A549 (cell line): Measurements from ENCODE around the gene CRIP2. TPM values are rescaled to one million over a fixed set of nuclear protein-coding genes. Genes with fewer than 3 reads are reported as not detected.

ENCODE experiments used
- ATAC-seq, 2 experiments: fragments of 200-7000 bp in 1 of 2; fragments of >200 bp in 1 of 2; cut with Nextera tagmentation in 1 of 2; cut with Tn5 transposase in 1 of 2; 3 replicates each; pipeline versions ENCODE4 v1.8.0 to v1.9.1; 2018 to 2020; ENCODE audit warnings: mild to moderate bottlenecking in 1 of 2, moderate library complexity in 1 of 2
- CTCF ChIA-PET: fragments of 300-600 bp; sonication (Branson Sonifier 250); formaldehyde crosslinking; extraction: SDS; loops from one replicate; lab custom pipeline; 2021; ENCODE audit warnings: antibody characterized with exemption, inconsistent platforms; lab: Yijun Ruan, JAX
- POLR2A ChIA-PET: fragments of 350-600 bp; formaldehyde crosslinking; extraction: SDS; loops from one replicate; lab custom pipeline; 2021; ENCODE audit warnings: antibody characterized with exemption, inconsistent platforms; lab: Yijun Ruan, JAX
- DNase-seq, 2 experiments: peaks; one replicate each; pipeline versions ENCODE4 v3.0.0 to v3.0.0-alpha.2; 2011 to 2016; ENCODE audit warnings: low read depth in 1 of 2, low spot score in 1 of 2
- FAIRE-seq: peaks from 2 replicates; lab custom pipeline; 2011; peaks lifted over from hg19 to GRCh38; lab: Jason Lieb, UNC
- H3K27ac ChIP-seq, 2 experiments: fragments of >200 bp; sonication (Bioruptor Twin); formaldehyde crosslinking; 3 replicates each; pipeline ENCODE4 v1.5.1; 2016 to 2017
- H3K4me1 ChIP-seq: fragments of >200 bp; sonication (Bioruptor Twin); formaldehyde crosslinking; 3 replicates; pipeline ENCODE4 v1.6.1; 2016
- H3K4me2 ChIP-seq: fragments of >200 bp; sonication (Bioruptor Twin); formaldehyde crosslinking; 3 replicates; pipeline ENCODE4 v1.6.1; 2016
- H3K4me3 ChIP-seq: fragments of >200 bp; sonication (Bioruptor Twin); formaldehyde crosslinking; 3 replicates; pipeline ENCODE4 v1.5.1; 2016
- H3K9me3 ChIP-seq: fragments of >200 bp; sonication (Bioruptor Twin); formaldehyde crosslinking; 3 replicates; pipeline ENCODE4 v1.6.1; 2016
- BHLHE40 ChIP-seq: IDR thresholded peaks from 2 replicates; pipeline ENCODE4 v1.6.1; 2012; ENCODE audit warnings: low read depth, low read length, inconsistent platforms
- CBX8 ChIP-seq: fragments of 200-600 bp; sonication (generic); IDR thresholded peaks from 2 replicates; pipeline ENCODE4 v1.6.1; 2016
- CEBPB ChIP-seq, 2 experiments: fragments of >200 bp in 1 of 2; sonication (Bioruptor Twin) in 1 of 2; formaldehyde crosslinking in 1 of 2; IDR thresholded peaks; 2 replicates each; pipeline ENCODE4 v1.6.1; 2012 to 2016
- CHD4 ChIP-seq: fragments of 200-600 bp; sonication (generic); IDR thresholded peaks from 2 replicates; pipeline ENCODE4 v1.6.1; 2016; ENCODE audit warnings: antibody characterized with exemption, mild to moderate bottlenecking, borderline replicate concordance
- EHF ChIP-seq: fragments of 250-450 bp; sonication (Bioruptor Pico); IDR thresholded peaks from 2 replicates; pipeline ENCODE4 v1.5.0; 2020; ENCODE audit warnings: mild to moderate bottlenecking
- ELK1 ChIP-seq: fragments of 150-350 bp; IDR thresholded peaks from 2 replicates; pipeline ENCODE4 v1.6.1; 2014; ENCODE audit warnings: low read depth, mild to moderate bottlenecking, low read length
- FOSB ChIP-seq: fragments of 250-450 bp; sonication (Bioruptor Pico); IDR thresholded peaks from 2 replicates; pipeline ENCODE4 v1.5.0; 2020; ENCODE audit warnings: mild to moderate bottlenecking, moderate library complexity
- GATA3 ChIP-seq: IDR thresholded peaks from 2 replicates; pipeline ENCODE4 v1.6.1; 2012; ENCODE audit warnings: borderline replicate concordance
- HMGXB4 ChIP-seq: fragments of 250-450 bp; sonication (Bioruptor Pico); IDR thresholded peaks from 2 replicates; pipeline ENCODE4 v1.5.0; 2021; ENCODE audit warnings: mild to moderate bottlenecking, moderate library complexity, borderline replicate concordance
- HOXB13 ChIP-seq: fragments of 250-450 bp; sonication (Bioruptor Pico); IDR thresholded peaks from 2 replicates; pipeline ENCODE4 v1.5.0; 2020; ENCODE audit warnings: low read depth, mild to moderate bottlenecking, moderate library complexity
- KDM1A ChIP-seq: fragments of 200-600 bp; sonication (generic); IDR thresholded peaks from 2 replicates; pipeline ENCODE4 v1.6.1; 2016; ENCODE audit warnings: low read depth, mild to moderate bottlenecking
- MAZ ChIP-seq: fragments of 150-350 bp; IDR thresholded peaks from 2 replicates; pipeline ENCODE4 v1.6.1; 2014; ENCODE audit warnings: antibody characterized with exemption, low read depth, low read length, borderline replicate concordance
- NPAS2 ChIP-seq: fragments of 250-450 bp; sonication (Bioruptor Pico); IDR thresholded peaks from 2 replicates; pipeline ENCODE4 v1.8.0; 2022; ENCODE audit warnings: mild to moderate bottlenecking, moderate library complexity, borderline replicate concordance
- NR3C1 ChIP-seq: fragments of >200 bp; sonication (Bioruptor Twin); formaldehyde crosslinking; IDR thresholded peaks from 3 replicates; pipeline ENCODE4 v1.6.1; 2017
- POLR2A ChIP-seq: IDR thresholded peaks from 2 replicates; pipeline ENCODE4 v1.6.1; 2012; ENCODE audit warnings: mild to moderate bottlenecking, low read length
- POLR2AphosphoS2 ChIP-seq: conservative IDR thresholded peaks from 2 replicates; pipeline ENCODE4 v1.6.1; 2012; ENCODE audit warnings: low read length, improper control_type of control experiment, inconsistent platforms
- RAD21 ChIP-seq, 2 experiments: fragments of >200 bp in 1 of 2; sonication (Bioruptor Twin) in 1 of 2; formaldehyde crosslinking in 1 of 2; IDR thresholded peaks in 1 of 2; conservative IDR thresholded peaks in 1 of 2; 2 replicates in 1 of 2; 3 replicates in 1 of 2; pipeline ENCODE4 v1.6.1; 2012 to 2018; ENCODE audit warnings: inconsistent platforms in 1 of 2
- RCOR1 ChIP-seq: fragments of 150-350 bp; IDR thresholded peaks from 2 replicates; pipeline ENCODE4 v1.6.1; 2014; ENCODE audit warnings: antibody characterized with exemption, low read length, low read depth
- REST ChIP-seq: fragments of 200-600 bp; sonication (generic); IDR thresholded peaks from 2 replicates; pipeline ENCODE4 v1.6.1; 2016; ENCODE audit warnings: antibody characterized with exemption, mild to moderate bottlenecking, moderate library complexity
- RNF2 ChIP-seq: fragments of 200-600 bp; sonication (generic); IDR thresholded peaks from 2 replicates; pipeline ENCODE4 v1.6.1; 2016; ENCODE audit warnings: low read depth, mild to moderate bottlenecking, antibody characterized with exemption, moderate library complexity, borderline replicate concordance
- ZC3H11A ChIP-seq: fragments of 450-650 bp; IDR thresholded peaks from 2 replicates; pipeline ENCODE4 v1.6.1; 2014; ENCODE audit warnings: antibody characterized with exemption, mild to moderate bottlenecking
- ZFP36 ChIP-seq: fragments of 450-650 bp; IDR thresholded peaks from 2 replicates; pipeline ENCODE4 v1.6.1; 2014; ENCODE audit warnings: borderline replicate concordance; ENCODE audit not compliant: partially characterized antibody
- WGBS: methylation state at CpG from one replicate; pipeline ENCODE4 v1.1.6; 2017; ENCODE audit errors: missing lambda C conversion rate; 5-methylcytosine and 5-hydroxymethylcytosine counted together
- polyA plus RNA-seq, 4 experiments: library from polyadenylated mRNA; depleted of rRNA in 3 of 4; stranded (reverse); fragments of >200 nt; fragmentation: RNase III in 1 of 4; extraction: RNeasy Plus Mini Kit Qiagen cat#74134 plus additional on column Dnase treatment in 1 of 4; gene quantifications; 2 replicates in 3 of 4; 3 replicates in 1 of 4; pipeline ENCODE4 v1.2.3, GENCODE V29; 2011 to 2017
- TF ChIP-seq, protein P1 (sequence below): fragments of >200 bp; sonication (Bioruptor Twin); formaldehyde crosslinking; IDR thresholded peaks from 3 replicates; pipeline ENCODE4 v1.5.1; 2016
- TF ChIP-seq, protein P2 (sequence below): fragments of >200 bp; sonication (Bioruptor Twin); formaldehyde crosslinking; IDR thresholded peaks from 3 replicates; pipeline ENCODE4 v1.6.1; 2016

CRIP2 gene
- polyA plus RNA-seq, 2 of the 4 experiments (the other 2 are of a cell fraction): 41.0 to 67.3 TPM

- POLR2A ChIA-PET: interaction anchor here (0.5 to 2.7 kb wide), 6 partner anchors 7 to 86 kb away, joined by 3 to 81 read pairs (median 4); no protein-coding TSS in a partner anchor
- H3K9me3 ChIP-seq: no peaks in the 10 kb centered on the region
- FAIRE-seq (no peak), DNase-seq (no peak), ATAC-seq (no peak)
- peak overlapping the region; percentile 99 to 100 for H3K27ac ChIP-seq
- H3K4me1 ChIP-seq: peaks cover 85% of the 10 kb centered on the region
- H3K4me3 ChIP-seq: no peak overlapping the region
- WGBS: 68% methylated on average over 10 of the region's 18 CpGs
- TF ChIP-seq HOXB13 (CRISPR knock-in tag) (0 out of 2 replicates have a peak, but pooled peaks have one; percentile 11), POLR2A (no peak), CBX8 (no peak), NPAS2 (CRISPR knock-in tag) (no peak), REST (no peak), RNF2 (no peak)
- CTCF ChIA-PET: interaction anchor here (0.7 to 8.1 kb wide), 17 partner anchors 7 to 112 kb away, joined by 3 to 132 read pairs (median 17); partner anchors contain the start of gene TEDC1
- peak overlapping the region; percentile 99 for H3K4me2 ChIP-seq
Measured at GRCh38 chr14:105482486-105483110, 8.0 kb downstream of the CRIP2 start.

- FAIRE-seq: no peak
- WGBS: 54% methylated on average over 10 of the region's 18 CpGs
- CTCF ChIA-PET: interaction anchor here (1.0 to 4.7 kb wide), 4 partner anchors 13 to 45 kb away, joined by 3 to 107 read pairs (median 27); no protein-coding TSS in a partner anchor
- no peak for TF ChIP-seq MAZ
- TF ChIP-seq RCOR1: no peak
- TF ChIP-seq, protein P1, sequence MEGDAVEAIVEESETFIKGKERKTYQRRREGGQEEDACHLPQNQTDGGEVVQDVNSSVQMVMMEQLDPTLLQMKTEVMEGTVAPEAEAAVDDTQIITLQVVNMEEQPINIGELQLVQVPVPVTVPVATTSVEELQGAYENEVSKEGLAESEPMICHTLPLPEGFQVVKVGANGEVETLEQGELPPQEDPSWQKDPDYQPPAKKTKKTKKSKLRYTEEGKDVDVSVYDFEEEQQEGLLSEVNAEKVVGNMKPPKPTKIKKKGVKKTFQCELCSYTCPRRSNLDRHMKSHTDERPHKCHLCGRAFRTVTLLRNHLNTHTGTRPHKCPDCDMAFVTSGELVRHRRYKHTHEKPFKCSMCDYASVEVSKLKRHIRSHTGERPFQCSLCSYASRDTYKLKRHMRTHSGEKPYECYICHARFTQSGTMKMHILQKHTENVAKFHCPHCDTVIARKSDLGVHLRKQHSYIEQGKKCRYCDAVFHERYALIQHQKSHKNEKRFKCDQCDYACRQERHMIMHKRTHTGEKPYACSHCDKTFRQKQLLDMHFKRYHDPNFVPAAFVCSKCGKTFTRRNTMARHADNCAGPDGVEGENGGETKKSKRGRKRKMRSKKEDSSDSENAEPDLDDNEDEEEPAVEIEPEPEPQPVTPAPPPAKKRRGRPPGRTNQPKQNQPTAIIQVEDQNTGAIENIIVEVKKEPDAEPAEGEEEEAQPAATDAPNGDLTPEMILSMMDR: no peak
- TF ChIP-seq BHLHE40: no peak
- TF ChIP-seq RAD21 (conservative IDR thresholded peaks at IDR 0.05 in 1 of 2, IDR thresholded peaks at IDR 0.05 in 1 of 2): no peak
- TF ChIP-seq, protein P2, sequence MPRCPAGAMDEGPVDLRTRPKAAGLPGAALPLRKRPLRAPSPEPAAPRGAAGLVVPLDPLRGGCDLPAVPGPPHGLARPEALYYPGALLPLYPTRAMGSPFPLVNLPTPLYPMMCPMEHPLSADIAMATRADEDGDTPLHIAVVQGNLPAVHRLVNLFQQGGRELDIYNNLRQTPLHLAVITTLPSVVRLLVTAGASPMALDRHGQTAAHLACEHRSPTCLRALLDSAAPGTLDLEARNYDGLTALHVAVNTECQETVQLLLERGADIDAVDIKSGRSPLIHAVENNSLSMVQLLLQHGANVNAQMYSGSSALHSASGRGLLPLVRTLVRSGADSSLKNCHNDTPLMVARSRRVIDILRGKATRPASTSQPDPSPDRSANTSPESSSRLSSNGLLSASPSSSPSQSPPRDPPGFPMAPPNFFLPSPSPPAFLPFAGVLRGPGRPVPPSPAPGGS: no peak
- TF ChIP-seq FOSB (CRISPR knock-in tag): no peak
- no peak for TF ChIP-seq NR3C1
- TF ChIP-seq CHD4: no peak
- TF ChIP-seq ZC3H11A: no peak
- no peak for TF ChIP-seq POLR2AphosphoS2
- TF ChIP-seq GATA3: no peak
- TF ChIP-seq KDM1A: no peak
- no peak for TF ChIP-seq HMGXB4
- TF ChIP-seq CEBPB (IDR thresholded peaks at IDR 0.05): no peak
- TF ChIP-seq ELK1: no peak
- no peak for TF ChIP-seq ZFP36
- TF ChIP-seq EHF (CRISPR knock-in tag): no peak
Measured at GRCh38 chr14:105483300-105484068, 8.9 kb downstream of the CRIP2 start.

More at GRCh38 chr14:105483300-105484068, 8.9 kb downstream of the CRIP2 start:
- peaks cover 84% of the 10 kb centered on the region for H3K4me1 ChIP-seq
- H3K4me3 ChIP-seq: no peak overlapping the region
- H3K4me2 ChIP-seq: peak overlapping the region; percentile 99
- POLR2A ChIA-PET: no interaction called here
- H3K9me3 ChIP-seq: no peaks in the 10 kb centered on the region
- ATAC-seq (no peak), DNase-seq (peak in 1 of 2 experiments; percentile 60)
- H3K27ac ChIP-seq: peak overlapping the region; percentile 99 to 100
